HCT116 (cell line): ENCODE measurements around the gene KIFC3. TPM values are rescaled to one million over a fixed set of nuclear protein-coding genes. Genes with fewer than 3 reads are reported as not detected.

Experiments
- ATAC-seq: fragments of 200-7000 bp; cut with Tn5 transposase; 2 replicates; pipeline ENCODE4 v1.9.1; 2020; ENCODE audit warnings: mild to moderate bottlenecking, moderate library complexity
- BruUV-seq: library from RNA; stranded (reverse); fragments of 400-500 nt; replicated peaks from 2 replicates; lab custom pipeline; 2021; lab: Mats Ljungman, UMichigan
- CTCF ChIA-PET: fragments of 300-600 bp; sonication (Branson Sonifier 250); formaldehyde crosslinking; loops from one replicate; lab custom pipeline; 2021; ENCODE audit warnings: antibody characterized with exemption; lab: Charles Lee
- POLR2A ChIA-PET: fragments of 300-600, 350-600 bp; sonication (Branson Sonifier 250); formaldehyde crosslinking; loops from one replicate; lab custom pipeline; 2021; ENCODE audit warnings: antibody characterized with exemption; lab: Charles Lee
- RAD21 ChIA-PET, 2 experiments: fragments of 300-600 bp; sonication (Branson Sonifier 250); formaldehyde crosslinking; loops; one replicate each; lab custom pipeline; 2023; ENCODE audit warnings: low total read pairs in 2 of 2; ENCODE audit not compliant: uncharacterized antibody in 2 of 2, unreplicated experiment in 2 of 2, low non-redundant PET in 1 of 2; lab: Charles Lee
- DNase-seq: peaks from one replicate; pipeline ENCODE4 v3.0.0-alpha.2; 2010; ENCODE audit warnings: low read depth, low spot score
- H2AFZ ChIP-seq: fragments of 200-600 bp; shearing (Covaris generic), sonication (generic); 2 replicates; pipeline ENCODE4 v1.6.1; 2017; ENCODE audit warnings: low read depth, mixed run types, mixed read lengths, antibody characterized with exemption, low read length; ENCODE audit not compliant: poor library complexity, severe bottlenecking
- H3K27ac ChIP-seq: 2 replicates; pipeline ENCODE4 v1.5.1; 2012; ENCODE audit warnings: low read depth, low read length
- H3K27me3 ChIP-seq: fragments of 200-600 bp; sonication (generic); 2 replicates; pipeline ENCODE4 v1.6.1; 2016; ENCODE audit warnings: mixed run types, low read length, mixed read lengths; ENCODE audit not compliant: insufficient read depth
- H3K36me3 ChIP-seq, 2 experiments: fragments of 200-500 bp in 1 of 2; fragments of 200-600 bp in 1 of 2; sonication (Bioruptor generic) in 1 of 2; sonication (generic) in 1 of 2; 2 replicates each; pipeline versions ENCODE4 v1.5.1 to v1.6.1; 2014 to 2016; ENCODE audit warnings: low read length in 2 of 2, inconsistent platforms in 1 of 2, mixed read lengths in 1 of 2, mixed run types in 1 of 2; ENCODE audit not compliant: insufficient read depth in 2 of 2, control insufficient read depth in 1 of 2
- H3K4me1 ChIP-seq, 2 experiments: fragments of 200-600 bp in 1 of 2; sonication (generic) in 1 of 2; 2 replicates each; pipeline versions ENCODE4 v1.5.1 to v1.6.1; 2012 to 2017; ENCODE audit warnings: low read length in 2 of 2, inconsistent platforms in 1 of 2, mild to moderate bottlenecking in 1 of 2, mixed read lengths in 1 of 2, mixed run types in 1 of 2, moderate library complexity in 1 of 2; ENCODE audit not compliant: insufficient read depth in 2 of 2, control insufficient read depth in 1 of 2
- H3K4me2 ChIP-seq: fragments of 200-600 bp; sonication (generic); 2 replicates; pipeline ENCODE4 v1.6.1; 2017; ENCODE audit warnings: mixed run types, low read length, mixed read lengths
- H3K4me3 ChIP-seq, 2 experiments: fragments of 200-600 bp in 1 of 2; sonication (generic) in 1 of 2; replicated peaks in 1 of 2; 2 replicates each; pipeline ENCODE4 v1.5.1; 2011 to 2016; ENCODE audit warnings: low read length in 2 of 2, control low read depth in 1 of 2, low read depth in 1 of 2, mild to moderate bottlenecking in 1 of 2, mixed read lengths in 1 of 2, mixed run types in 1 of 2
- H3K79me2 ChIP-seq: fragments of 200-600 bp; sonication (generic); 2 replicates; pipeline ENCODE4 v1.6.1; 2017; ENCODE audit warnings: mild to moderate bottlenecking, mixed run types, low read length, moderate library complexity, mixed read lengths; ENCODE audit not compliant: insufficient read depth
- H3K9ac ChIP-seq: fragments of 200-600 bp; sonication (generic); 2 replicates; pipeline ENCODE4 v1.6.1; 2016; ENCODE audit warnings: low read length, mixed read lengths
- H3K9me2 ChIP-seq: fragments of 200-600 bp; sonication (generic), shearing (Covaris generic); 2 replicates; pipeline ENCODE4 v1.6.1; 2017; ENCODE audit warnings: mixed run types, mild to moderate bottlenecking, moderate library complexity; ENCODE audit not compliant: insufficient read depth
- H3K9me3 ChIP-seq, 2 experiments: fragments of 200-500 bp in 1 of 2; fragments of 200-600 bp in 1 of 2; sonication (Bioruptor generic) in 1 of 2; sonication (generic) in 1 of 2; 2 replicates each; pipeline ENCODE4 v1.6.1; 2014 to 2017; ENCODE audit warnings: low read length in 2 of 2, mixed read lengths in 2 of 2, inconsistent platforms in 1 of 2, low read depth in 1 of 2, mild to moderate bottlenecking in 1 of 2, mixed run types in 1 of 2, moderate library complexity in 1 of 2; ENCODE audit not compliant: control insufficient read depth in 1 of 2, insufficient read depth in 1 of 2
- H4K20me1 ChIP-seq: fragments of 200-600 bp; sonication (generic), shearing (Covaris generic); 2 replicates; pipeline ENCODE4 v1.6.1; 2017; ENCODE audit warnings: mixed run types, mild to moderate bottlenecking, moderate library complexity; ENCODE audit not compliant: insufficient read depth
- CBX3 ChIP-seq: IDR thresholded peaks from 2 replicates; pipeline ENCODE4 v1.6.1; 2012; ENCODE audit warnings: low read depth
- CEBPB ChIP-seq: IDR thresholded peaks from 2 replicates; pipeline ENCODE4 v1.6.1; 2012; ENCODE audit warnings: low read depth
- EZH2phosphoT487 ChIP-seq: fragments of 200-600 bp; IDR thresholded peaks from 2 replicates; pipeline ENCODE4 v1.6.1; 2018; ENCODE audit warnings: antibody characterized with exemption, borderline replicate concordance
- FOSL1 ChIP-seq: IDR thresholded peaks from 2 replicates; pipeline ENCODE4 v1.6.1; 2012; ENCODE audit warnings: low read depth
- MAX ChIP-seq: IDR thresholded peaks from 2 replicates; pipeline ENCODE4 v1.6.1; 2012
- POLR2A ChIP-seq: IDR thresholded peaks from 2 replicates; pipeline ENCODE4 v1.7.0; 2011; ENCODE audit warnings: borderline replicate concordance; ENCODE audit not compliant: insufficient read depth, insufficient read length; ENCODE audit errors: extremely low read depth
- POLR2AphosphoS5 ChIP-seq: IDR thresholded peaks from 2 replicates; pipeline ENCODE4 v1.6.1; 2011; ENCODE audit warnings: mild to moderate bottlenecking, low read depth, low read length, moderate library complexity
- RAD21 ChIP-seq: IDR thresholded peaks from 2 replicates; pipeline ENCODE4 v1.6.1; 2012; ENCODE audit warnings: low read depth, mild to moderate bottlenecking
- SIN3A ChIP-seq: IDR thresholded peaks from 2 replicates; pipeline ENCODE4 v1.6.1; 2012; ENCODE audit warnings: low read depth
- SP1 ChIP-seq: IDR thresholded peaks from 2 replicates; pipeline ENCODE4 v1.6.1; 2012; ENCODE audit warnings: low read depth
- SRF ChIP-seq: IDR thresholded peaks from 2 replicates; pipeline ENCODE4 v1.6.1; 2012; ENCODE audit warnings: low read depth
- TCF7L2 ChIP-seq: IDR thresholded peaks from 2 replicates; pipeline ENCODE4 v1.7.0; 2011; ENCODE audit warnings: borderline replicate concordance, inconsistent platforms; ENCODE audit not compliant: insufficient read depth, insufficient read length; ENCODE audit errors: extremely low read depth
- YY1 ChIP-seq: IDR thresholded peaks from 2 replicates; pipeline ENCODE4 v1.6.1; 2011; ENCODE audit warnings: low read length, low read depth, moderate library complexity, mild to moderate bottlenecking; ENCODE audit not compliant: insufficient replicate concordance; ENCODE audit errors: extremely low read depth
- ZFX ChIP-seq: fragments of 450-650 bp; IDR thresholded peaks from 2 replicates; pipeline ENCODE4 v1.6.1; 2017
- ZNF274 ChIP-seq: fragments of 200-500 bp; sonication (Bioruptor generic); IDR thresholded peaks from 2 replicates; pipeline ENCODE4 v1.6.1; 2014; ENCODE audit warnings: mild to moderate bottlenecking, low read depth, low read length, inconsistent platforms
- intact Hi-C: fragments of 100-400 bp; cut with micrococcal nuclease; formaldehyde crosslinking; loops from 2 replicates; pipeline ENCODE4 v1.10.0; 2022
- total RNA-seq: library from RNA; stranded (reverse); gene quantifications from one replicate; pipeline ENCODE4 v1.2.1, GENCODE V29; 2021; ENCODE audit not compliant: unreplicated experiment
- TF ChIP-seq, protein P1 (sequence below), 3 experiments: fragments of 200-600 bp in 1 of 3; sonication (generic) in 1 of 3; IDR thresholded peaks in 2 of 3; conservative IDR thresholded peaks in 1 of 3; 2 replicates each; pipeline ENCODE4 v1.5.1; 2012 to 2017; ENCODE audit warnings: low read depth in 2 of 3, low read length in 2 of 3, antibody characterized with exemption in 1 of 3, borderline replicate concordance in 1 of 3, control low read depth in 1 of 3, mild to moderate bottlenecking in 1 of 3, mixed read lengths in 1 of 3, mixed run types in 1 of 3, moderate library complexity in 1 of 3; ENCODE audit not compliant: insufficient read depth in 1 of 3
- TF ChIP-seq, protein P2 (sequence below): IDR thresholded peaks from 2 replicates; pipeline ENCODE4 v1.6.1; 2012

KIFC3 gene
- total RNA-seq, 1 experiment from 2014 or later, result 31.9 TPM

DNA sequence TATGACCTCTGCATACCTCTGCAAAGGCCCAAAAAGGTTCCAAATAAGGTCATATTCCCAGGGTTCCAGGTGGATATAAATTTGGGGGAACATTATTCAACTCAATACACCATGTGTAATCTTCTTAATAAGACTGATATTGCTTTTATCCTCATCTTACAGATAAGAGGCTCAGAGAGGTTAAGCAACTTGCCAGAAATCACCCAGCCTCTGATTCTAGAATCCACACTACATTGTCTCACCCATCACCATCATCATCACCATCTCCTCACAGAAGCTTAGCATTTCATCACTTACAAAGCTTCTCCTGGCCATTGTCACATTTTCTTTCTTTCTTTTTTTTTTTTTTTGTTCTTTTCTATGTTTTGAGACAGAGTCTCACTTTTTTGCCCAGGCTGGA lies 15.4 kb upstream of the KIFC3 start:
- no peaks in the 10 kb centered on the region for H3K36me3 ChIP-seq
- ChIA-PET CTCF (no interaction called here), POLR2A (interaction anchor here (0.7 kb wide), 1 partner anchor 42 kb away, joined by 3 read pairs; no protein-coding TSS in a partner anchor), RAD21 (no interaction called here)
- H3K4me2 ChIP-seq, result no peak overlapping the region
- intact Hi-C loops, result no loop called here
- peaks cover 21 to 28% of the 10 kb centered on the region in 2 experiments for H3K4me1 ChIP-seq
- BruUV-seq, result no TSS peak
- H3K9me2 ChIP-seq, result no peaks in the 10 kb centered on the region
- no peak for TF ChIP-seq FOSL1
- TF ChIP-seq POLR2AphosphoS5, result no peak
- TF ChIP-seq SIN3A, result no peak
- TF ChIP-seq TCF7L2, result no peak
- TF ChIP-seq SRF, result no peak
- H3K79me2 ChIP-seq, result no peaks in the 10 kb centered on the region
- no peaks in the 10 kb centered on the region for H4K20me1 ChIP-seq
- no peak overlapping the region for H2AFZ ChIP-seq
- H3K27me3 ChIP-seq, result no peaks in the 10 kb centered on the region
- no peak overlapping the region for H3K9ac ChIP-seq
- H3K27ac ChIP-seq, result no peak overlapping the region
- no peak for ATAC-seq
- no peak overlapping the region for H3K4me3 ChIP-seq
- no peaks in the 10 kb centered on the region for H3K9me3 ChIP-seq
- DNase-seq, result no peak

- ChIA-PET POLR2A (interaction anchor here (1.0 to 1.4 kb wide), 3 partner anchors 9 to 18 kb away, joined by 3 to 6 read pairs (median 4); partner anchors contain the start of gene KIFC3), RAD21 (no interaction called here), CTCF (no interaction called here)
- BruUV-seq, result no TSS peak
- peak; percentile 95 for ATAC-seq
- H3K4me1 ChIP-seq, result peaks cover 20 to 33% of the 10 kb centered on the region in 2 experiments
- peak overlapping the region; percentile 3; the same call in 1 of the 2 replicates for H3K27ac ChIP-seq
- no peaks in the 10 kb centered on the region for H3K36me3 ChIP-seq
- peak overlapping the region; percentile 68 for H3K4me2 ChIP-seq
- H4K20me1 ChIP-seq, result no peaks in the 10 kb centered on the region
- no peaks in the 10 kb centered on the region for H3K9me2 ChIP-seq
- no peaks in the 10 kb centered on the region for H3K27me3 ChIP-seq
- H3K4me3 ChIP-seq, result peak overlapping the region in 1 of 2 experiments; percentile 33; a peak in 1 of 4 replicates
- no peaks in the 10 kb centered on the region for H3K9me3 ChIP-seq
- H3K79me2 ChIP-seq, result no peaks in the 10 kb centered on the region
- no peak overlapping the region for H2AFZ ChIP-seq
- intact Hi-C loops, result no loop called here
- DNase-seq, result peak; percentile 73
- peak overlapping the region; percentile 34 for H3K9ac ChIP-seq
- TF ChIP-seq POLR2AphosphoS5, result peak; percentile 60
- peak; percentile 11; the same call in 1 of the 2 replicates for TF ChIP-seq RAD21
- peak; percentile 97 for TF ChIP-seq SIN3A
- TF ChIP-seq ZFX, result no peak
- peak; percentile 93 for TF ChIP-seq CBX3
- TF ChIP-seq, protein P1, sequence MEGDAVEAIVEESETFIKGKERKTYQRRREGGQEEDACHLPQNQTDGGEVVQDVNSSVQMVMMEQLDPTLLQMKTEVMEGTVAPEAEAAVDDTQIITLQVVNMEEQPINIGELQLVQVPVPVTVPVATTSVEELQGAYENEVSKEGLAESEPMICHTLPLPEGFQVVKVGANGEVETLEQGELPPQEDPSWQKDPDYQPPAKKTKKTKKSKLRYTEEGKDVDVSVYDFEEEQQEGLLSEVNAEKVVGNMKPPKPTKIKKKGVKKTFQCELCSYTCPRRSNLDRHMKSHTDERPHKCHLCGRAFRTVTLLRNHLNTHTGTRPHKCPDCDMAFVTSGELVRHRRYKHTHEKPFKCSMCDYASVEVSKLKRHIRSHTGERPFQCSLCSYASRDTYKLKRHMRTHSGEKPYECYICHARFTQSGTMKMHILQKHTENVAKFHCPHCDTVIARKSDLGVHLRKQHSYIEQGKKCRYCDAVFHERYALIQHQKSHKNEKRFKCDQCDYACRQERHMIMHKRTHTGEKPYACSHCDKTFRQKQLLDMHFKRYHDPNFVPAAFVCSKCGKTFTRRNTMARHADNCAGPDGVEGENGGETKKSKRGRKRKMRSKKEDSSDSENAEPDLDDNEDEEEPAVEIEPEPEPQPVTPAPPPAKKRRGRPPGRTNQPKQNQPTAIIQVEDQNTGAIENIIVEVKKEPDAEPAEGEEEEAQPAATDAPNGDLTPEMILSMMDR (IDR thresholded peaks at IDR 0.05 in 2 of 3, conservative IDR thresholded peaks at IDR 0.05 in 1 of 3; ENCODE audit: borderline replicate concordance in 1 of 3, insufficient read depth in 1 of 3, low read depth in 2 of 3, low read length in 2 of 3), result no peak
- no peak for TF ChIP-seq SRF
- no peak for TF ChIP-seq POLR2A
- peak; percentile 89 for TF ChIP-seq MAX
- no peak for TF ChIP-seq YY1
- TF ChIP-seq TCF7L2, result peak; percentile 52
- TF ChIP-seq, protein P2, sequence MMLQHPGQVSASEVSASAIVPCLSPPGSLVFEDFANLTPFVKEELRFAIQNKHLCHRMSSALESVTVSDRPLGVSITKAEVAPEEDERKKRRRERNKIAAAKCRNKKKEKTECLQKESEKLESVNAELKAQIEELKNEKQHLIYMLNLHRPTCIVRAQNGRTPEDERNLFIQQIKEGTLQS, result no peak
- no peak; the same call in none of the 2 replicates for TF ChIP-seq CEBPB
- TF ChIP-seq EZH2phosphoT487, result no peak
- TF ChIP-seq ZNF274, result no peak
- peak; percentile 90 for TF ChIP-seq SP1
Observed at GRCh38 chr16:57815987-57816745, 13.9 kb upstream of the KIFC3 start.
